Esophagus muscularis mucosa (tissue), 4 donors: ENCODE results near the gene ARHGAP8. TPM values are rescaled to one million over a fixed set of nuclear protein-coding genes. Genes with fewer than 3 reads are reported as not detected.

Experiments
- DNase-seq: peaks from one replicate; pipeline ENCODE4 v3.0.0-alpha.2; 2017; ENCODE audit errors: extremely low spot score
- H3K27ac ChIP-seq, 4 donors: fragments of 200-600 bp; sonication (generic); replicated peaks in 1 of 4; 1 replicate in 3 of 4; 2 replicates in 1 of 4; pipeline ENCODE4 v1.5.1; 2016 to 2019; ENCODE audit warnings: mild to moderate bottlenecking in 1 of 4
- H3K27me3 ChIP-seq, 4 donors: fragments of 200-600 bp; sonication (generic); one replicate each; pipeline versions ENCODE4 v1.5.1 to v1.6.0; 2016 to 2019
- H3K36me3 ChIP-seq, 4 donors: fragments of 200-600 bp; sonication (generic); one replicate each; pipeline ENCODE4 v1.5.1; 2016 to 2019
- H3K4me1 ChIP-seq, 4 donors: fragments of 200-600 bp; sonication (generic); one replicate each; pipeline ENCODE4 v1.5.1; 2016 to 2019
- H3K4me3 ChIP-seq, 4 donors: fragments of 200-600 bp; sonication (generic); 1 replicate in 2 of 4; 2 replicates in 2 of 4; pipeline ENCODE4 v1.5.1; 2016 to 2019; ENCODE audit warnings: mild to moderate bottlenecking in 4 of 4, moderate library complexity in 1 of 4
- H3K9me3 ChIP-seq, 4 donors: fragments of 200-600 bp; sonication (generic); 1 replicate in 3 of 4; 2 replicates in 1 of 4; pipeline ENCODE4 v1.5.1; 2016 to 2019
- EP300 ChIP-seq: sonication (generic); formaldehyde crosslinking; IDR thresholded peaks from one replicate; pipeline ENCODE4 v1.6.1; 2017; ENCODE audit warnings: antibody characterized with exemption
- POLR2A ChIP-seq: fragments of 450-650 bp; IDR thresholded peaks from one replicate; pipeline ENCODE4 v1.6.1; 2017; ENCODE audit warnings: antibody characterized with exemption, moderate library complexity, mild to moderate bottlenecking, low read depth
- POLR2AphosphoS5 ChIP-seq, 2 donors: sonication (generic); formaldehyde crosslinking; IDR thresholded peaks; one replicate each; pipeline ENCODE4 v1.6.1; 2017; ENCODE audit warnings: antibody characterized with exemption in 2 of 2
- WGBS: methylation state at CpG from one replicate; pipeline ENCODE4 v1.1.5; 2018; 5-methylcytosine and 5-hydroxymethylcytosine counted together
- intact Hi-C: fragments of 100-400 bp; cut with DNase I; formaldehyde crosslinking; loops from one replicate; pipeline ENCODE4 v1.15.1; 2023
- total RNA-seq, 4 donors: library from RNA; depleted of rRNA; stranded (reverse); fragments of >200 nt; gene quantifications; one replicate each; pipeline versions ENCODE4 v1.1.0 to v1.2.1, GENCODE V29; 2016
- TF ChIP-seq, protein P1 (sequence below), 3 experiments: fragments of 200-600 bp in 2 of 3; fragments of 450-650 bp in 1 of 3; sonication (generic) in 2 of 3; IDR thresholded peaks; one replicate each; pipeline ENCODE4 v1.5.1; 2017 to 2019; ENCODE audit warnings: antibody characterized with exemption in 3 of 3, mild to moderate bottlenecking in 2 of 3, moderate library complexity in 1 of 3

Gene ARHGAP8
- total RNA-seq, 4 donors from 2014 or later = 0.33 to 0.58 TPM; not detected in 2

DNA sequence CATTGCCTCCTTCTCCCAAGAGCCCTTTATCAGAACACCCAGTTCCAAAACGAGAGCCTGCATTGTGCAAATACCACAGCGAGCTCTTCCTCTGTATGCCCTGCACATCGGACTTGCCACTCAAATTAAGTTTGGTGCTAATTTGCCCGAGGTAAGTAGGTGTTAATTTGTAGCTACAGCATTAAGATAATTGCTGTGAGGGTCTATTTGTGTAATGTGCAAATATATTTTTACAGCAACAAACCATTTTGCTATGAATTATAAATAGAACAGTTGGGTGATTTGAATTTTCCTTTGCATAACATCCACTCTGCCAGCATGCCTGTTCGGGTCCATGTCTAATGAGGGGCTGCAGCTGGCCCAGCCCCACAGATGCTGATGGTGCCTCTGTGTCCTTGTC lies 8.1 kb downstream of the ARHGAP8 start:
- TF ChIP-seq EP300 = no peak
- no peak for TF ChIP-seq POLR2A
- TF ChIP-seq, protein P1, sequence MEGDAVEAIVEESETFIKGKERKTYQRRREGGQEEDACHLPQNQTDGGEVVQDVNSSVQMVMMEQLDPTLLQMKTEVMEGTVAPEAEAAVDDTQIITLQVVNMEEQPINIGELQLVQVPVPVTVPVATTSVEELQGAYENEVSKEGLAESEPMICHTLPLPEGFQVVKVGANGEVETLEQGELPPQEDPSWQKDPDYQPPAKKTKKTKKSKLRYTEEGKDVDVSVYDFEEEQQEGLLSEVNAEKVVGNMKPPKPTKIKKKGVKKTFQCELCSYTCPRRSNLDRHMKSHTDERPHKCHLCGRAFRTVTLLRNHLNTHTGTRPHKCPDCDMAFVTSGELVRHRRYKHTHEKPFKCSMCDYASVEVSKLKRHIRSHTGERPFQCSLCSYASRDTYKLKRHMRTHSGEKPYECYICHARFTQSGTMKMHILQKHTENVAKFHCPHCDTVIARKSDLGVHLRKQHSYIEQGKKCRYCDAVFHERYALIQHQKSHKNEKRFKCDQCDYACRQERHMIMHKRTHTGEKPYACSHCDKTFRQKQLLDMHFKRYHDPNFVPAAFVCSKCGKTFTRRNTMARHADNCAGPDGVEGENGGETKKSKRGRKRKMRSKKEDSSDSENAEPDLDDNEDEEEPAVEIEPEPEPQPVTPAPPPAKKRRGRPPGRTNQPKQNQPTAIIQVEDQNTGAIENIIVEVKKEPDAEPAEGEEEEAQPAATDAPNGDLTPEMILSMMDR (IDR thresholded peaks at IDR 0.05) = no peak
- no peak for TF ChIP-seq POLR2AphosphoS5 (IDR thresholded peaks at IDR 0.05)

DNA sequence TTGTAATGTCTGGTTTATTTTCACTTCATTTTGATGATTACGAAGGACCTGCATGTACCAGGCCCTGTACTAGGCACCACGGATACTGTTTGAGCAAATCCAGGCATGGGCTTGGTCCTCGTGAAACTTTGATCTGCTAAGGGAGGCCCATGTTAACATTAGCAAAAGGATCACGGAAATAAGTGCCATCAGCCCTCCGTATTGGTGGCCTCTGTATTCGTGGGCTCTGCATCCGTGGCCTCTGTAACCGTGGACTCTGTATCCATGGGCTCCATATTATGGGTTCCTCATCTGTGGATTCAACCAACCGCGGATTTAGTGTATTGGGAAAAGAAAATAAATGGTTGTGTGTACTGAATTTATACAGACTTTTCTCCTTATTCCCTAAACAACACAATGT lies 8.7 kb downstream of the ARHGAP8 start:
- peaks cover 0 to 43% (median 0%) of the 10 kb centered on the region in 4 donors for H3K27me3 ChIP-seq
- DNase-seq = no peak

More for the DNA sequence above, 8.1 kb downstream of the ARHGAP8 start:
- H3K36me3 ChIP-seq = no peaks in the 10 kb centered on the region
- intact Hi-C loops = no loop called here
- no peak overlapping the region for H3K27ac ChIP-seq
- 66% methylated on average over 5 of the region's 5 CpGs for whole genome bisulfite sequencing
- peaks cover 0 to 44% (median 0%) of the 10 kb centered on the region in 4 donors for H3K27me3 ChIP-seq
- no peaks in the 10 kb centered on the region for H3K4me1 ChIP-seq
- no peak overlapping the region for H3K4me3 ChIP-seq
- H3K9me3 ChIP-seq = no peaks in the 10 kb centered on the region
- no peak for DNase-seq

DNA sequence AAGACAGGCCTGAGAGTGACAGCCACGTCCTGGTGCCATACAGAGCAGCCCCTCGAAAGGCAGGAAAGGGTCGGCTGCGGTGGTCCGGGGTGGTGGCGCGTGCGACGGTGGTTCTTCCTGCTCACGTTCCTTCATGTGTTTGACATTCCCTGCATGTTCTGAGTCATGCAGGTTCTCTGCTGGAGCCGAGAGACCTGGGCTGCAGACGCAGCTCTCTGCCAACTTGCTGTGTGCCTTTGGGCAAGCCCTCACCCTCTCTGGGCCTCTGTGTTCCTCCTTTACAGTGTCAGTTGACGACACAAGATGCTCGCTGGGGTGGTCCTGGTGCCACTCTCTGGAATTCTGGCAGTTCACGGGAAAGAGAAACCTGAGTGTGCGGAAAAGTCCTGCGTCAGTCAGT lies 12.0 kb downstream of the ARHGAP8 start:
- 87% methylated on average over 17 of the region's 17 CpGs for WGBS
- TF ChIP-seq EP300 (no peak), POLR2AphosphoS5 (IDR thresholded peaks at IDR 0.05) (no peak), POLR2A (no peak)
- TF ChIP-seq, protein P1 (IDR thresholded peaks at IDR 0.05) = no peak
- DNase-seq = no peak
- H3K9me3 ChIP-seq = no peaks in the 10 kb centered on the region
- H3K4me1 ChIP-seq = no peaks in the 10 kb centered on the region
- H3K27ac ChIP-seq = no peak overlapping the region
- intact Hi-C loops = no loop called here
- H3K27me3 ChIP-seq = peaks cover 0 to 34% (median 0%) of the 10 kb centered on the region in 4 donors
- H3K36me3 ChIP-seq = no peaks in the 10 kb centered on the region
- no peak overlapping the region for H3K4me3 ChIP-seq

More for the DNA sequence above, 8.7 kb downstream of the ARHGAP8 start:
- TF ChIP-seq EP300 = no peak
- TF ChIP-seq POLR2AphosphoS5 (IDR thresholded peaks at IDR 0.05) = no peak
- no peaks in the 10 kb centered on the region for H3K9me3 ChIP-seq
- intact Hi-C loops = no loop called here
- no peak overlapping the region for H3K4me3 ChIP-seq
- H3K27ac ChIP-seq = no peak overlapping the region
- no peaks in the 10 kb centered on the region for H3K4me1 ChIP-seq
- H3K36me3 ChIP-seq = no peaks in the 10 kb centered on the region
- 82% methylated on average over 8 of the region's 10 CpGs for WGBS

DNA sequence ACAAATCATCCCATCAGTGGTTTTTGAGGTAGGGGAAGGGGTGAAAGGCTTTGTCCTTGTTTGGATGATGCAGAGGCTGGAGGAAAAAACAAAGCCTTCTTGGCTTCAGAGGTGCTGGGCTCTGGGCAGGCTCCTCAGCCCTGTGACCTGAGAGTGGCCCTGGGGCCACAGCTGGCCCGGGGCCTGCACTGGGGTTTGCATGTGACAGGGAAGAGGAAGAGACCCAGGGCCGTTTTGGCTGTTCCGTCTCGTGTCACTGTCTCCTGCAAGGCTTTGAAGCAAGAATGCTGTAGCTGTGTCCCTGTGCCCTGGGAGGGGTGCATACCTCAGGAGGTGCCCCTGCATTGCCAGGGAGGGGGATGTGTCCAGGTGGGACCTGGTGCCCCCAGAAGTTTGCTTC lies 12.6 kb downstream of the ARHGAP8 start:
- no peak overlapping the region for H3K4me3 ChIP-seq
- 43% methylated on average over 4 of the region's 4 CpGs for WGBS
- H3K9me3 ChIP-seq = no peaks in the 10 kb centered on the region
- H3K27me3 ChIP-seq = peaks cover 0 to 29% (median 0%) of the 10 kb centered on the region in 4 donors
- intact Hi-C loops = no loop called here
- no peak for DNase-seq
- H3K36me3 ChIP-seq = no peaks in the 10 kb centered on the region
- no peaks in the 10 kb centered on the region for H3K4me1 ChIP-seq
- TF ChIP-seq EP300 (no peak), POLR2A (no peak), POLR2AphosphoS5 (IDR thresholded peaks at IDR 0.05) (no peak)
- TF ChIP-seq, protein P1 (IDR thresholded peaks at IDR 0.05) = no peak
- no peak overlapping the region for H3K27ac ChIP-seq

DNA sequence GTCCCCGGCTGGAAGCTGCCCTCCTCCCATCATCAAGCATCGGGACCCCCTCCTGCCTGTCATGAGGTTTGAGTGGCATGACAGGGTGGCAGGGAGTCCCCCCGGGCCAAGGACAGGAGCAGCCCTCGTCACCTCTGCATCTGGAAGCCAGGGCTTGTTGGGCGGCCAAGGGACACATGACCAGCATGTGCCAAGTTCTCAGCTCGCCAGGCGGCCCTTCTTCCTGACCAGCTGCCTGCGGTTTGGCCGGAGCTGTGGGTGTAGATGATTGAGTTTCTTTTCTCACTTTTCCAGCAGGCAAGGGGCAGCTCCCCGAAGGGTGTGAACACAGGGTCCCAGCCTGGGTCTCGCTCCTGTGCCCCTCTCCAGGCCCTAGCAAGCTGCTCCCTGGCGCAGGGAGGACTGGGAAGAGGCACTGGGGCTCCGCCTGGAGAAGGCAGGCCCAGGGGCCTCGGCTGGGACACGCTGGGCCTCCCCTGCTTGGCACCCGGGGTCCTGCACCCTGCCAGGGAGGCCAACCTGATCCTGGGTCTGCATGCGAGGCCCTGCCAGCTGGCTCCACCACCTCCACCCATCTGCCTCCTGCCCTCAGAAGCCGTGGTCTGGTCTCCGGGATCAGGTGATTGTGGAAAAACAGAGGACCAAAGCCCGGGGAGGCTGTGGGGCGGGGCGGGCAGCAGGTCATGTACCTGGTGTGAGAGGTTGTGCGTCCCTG lies 13.4 kb downstream of the ARHGAP8 start:
- TF ChIP-seq, protein P1 (IDR thresholded peaks at IDR 0.05) = no peak
- no peak for TF ChIP-seq EP300
- no peak for TF ChIP-seq POLR2A
- TF ChIP-seq POLR2AphosphoS5 (IDR thresholded peaks at IDR 0.05) = no peak
- H3K36me3 ChIP-seq = no peaks in the 10 kb centered on the region
- DNase-seq = no peak
- 69% methylated on average over 7 of the region's 23 CpGs for WGBS
- H3K9me3 ChIP-seq = no peaks in the 10 kb centered on the region
- no peak overlapping the region for H3K4me3 ChIP-seq
- no peak overlapping the region for H3K27ac ChIP-seq
- intact Hi-C loops = no loop called here
- no peaks in the 10 kb centered on the region for H3K4me1 ChIP-seq
- H3K27me3 ChIP-seq = peaks cover 0 to 29% (median 0%) of the 10 kb centered on the region in 4 donors
